GM23338 (cell line): ENCODE data around the gene HTT. TPM values are rescaled to one million over a fixed set of nuclear protein-coding genes. Genes with fewer than 3 reads are reported as not detected.

ENCODE experiments used
- ATAC-seq: fragments of 200-7000 bp; cut with Tn5 transposase; 3 replicates; pipeline ENCODE4 v1.9.1; 2020
- DNase-seq: peaks from one replicate; pipeline ENCODE4 v3.0.0-alpha.2; 2015; ENCODE audit warnings: low spot score
- H2AFZ ChIP-seq: fragments of 200-600 bp; sonication (generic); 2 replicates; pipeline ENCODE4 v1.8.0; 2016; ENCODE audit warnings: antibody characterized with exemption, mild to moderate bottlenecking, moderate library complexity
- H3F3A ChIP-seq: fragments of 200-600 bp; sonication (generic); replicated peaks from 2 replicates; pipeline ENCODE4 v1.8.0; 2017; ENCODE audit warnings: antibody characterized with exemption, mixed run types, low read depth
- H3K27ac ChIP-seq: fragments of 200-600 bp; sonication (generic); 2 replicates; pipeline ENCODE4 v1.6.1; 2016; ENCODE audit warnings: low read depth
- H3K27me3 ChIP-seq: fragments of 200-600 bp; sonication (generic); 2 replicates; pipeline ENCODE4 v1.8.0; 2016; ENCODE audit warnings: mild to moderate bottlenecking, mixed run types, moderate library complexity; ENCODE audit not compliant: insufficient read depth
- H3K36me3 ChIP-seq: fragments of 200-600 bp; sonication (generic); 2 replicates; pipeline ENCODE4 v1.8.0; 2016; ENCODE audit warnings: mild to moderate bottlenecking; ENCODE audit not compliant: insufficient read depth
- H3K4me1 ChIP-seq: fragments of 200-600 bp; sonication (generic); 2 replicates; pipeline ENCODE4 v1.8.0; 2016; ENCODE audit warnings: mild to moderate bottlenecking, moderate library complexity; ENCODE audit not compliant: insufficient read depth
- H3K4me2 ChIP-seq: fragments of 200-600 bp; sonication (generic); 2 replicates; pipeline ENCODE4 v1.7.1; 2017; ENCODE audit warnings: mixed run types
- H3K4me3 ChIP-seq: fragments of 200-600 bp; sonication (generic); 2 replicates; pipeline ENCODE4 v1.6.1; 2016; ENCODE audit warnings: mixed run types
- H3K79me2 ChIP-seq: fragments of 200-600 bp; sonication (generic); replicated peaks from 2 replicates; pipeline ENCODE4 v1.8.0; 2017; ENCODE audit warnings: mild to moderate bottlenecking; ENCODE audit not compliant: insufficient read depth
- H3K9me2 ChIP-seq: fragments of 200-600 bp; sonication (generic); 2 replicates; pipeline ENCODE4 v1.8.0; 2017; ENCODE audit not compliant: insufficient read depth
- H4K20me1 ChIP-seq: fragments of 200-600 bp; sonication (generic); replicated peaks from 2 replicates; pipeline ENCODE4 v1.8.0; 2017; ENCODE audit warnings: mild to moderate bottlenecking; ENCODE audit not compliant: insufficient read depth
- H3K27ac Mint-ChIP-seq: 2 replicates; pipeline ENCODE4 v1.8.0; 2020; ENCODE audit warnings: inconsistent platforms, mild to moderate bottlenecking, moderate library complexity, mixed read lengths
- H3K27me3 Mint-ChIP-seq: 3 replicates; pipeline ENCODE4 v1.8.0; 2022; ENCODE audit warnings: low read depth, mild to moderate bottlenecking, moderate library complexity, mixed read lengths, inconsistent platforms; ENCODE audit not compliant: insufficient read depth, poor library complexity
- H3K36me3 Mint-ChIP-seq: 3 replicates; pipeline ENCODE4 v1.8.0; 2021; ENCODE audit warnings: low read depth, mild to moderate bottlenecking, inconsistent platforms, moderate library complexity, mixed read lengths
- H3K4me1 Mint-ChIP-seq: 3 replicates; pipeline ENCODE4 v1.8.0; 2020; ENCODE audit warnings: mild to moderate bottlenecking, inconsistent platforms, mixed read lengths
- H3K4me3 Mint-ChIP-seq: 3 replicates; pipeline ENCODE4 v1.8.0; 2021; ENCODE audit warnings: moderate library complexity, mild to moderate bottlenecking, inconsistent platforms, mixed read lengths
- H3K9me3 Mint-ChIP-seq: 3 replicates; pipeline ENCODE4 v1.8.0; 2020; ENCODE audit warnings: moderate library complexity, mild to moderate bottlenecking, inconsistent platforms, mixed read lengths
- CREB1 ChIP-seq: fragments of 250-450 bp; sonication (Bioruptor Pico); IDR thresholded peaks from 2 replicates; pipeline ENCODE4 v1.5.0; 2020; ENCODE audit warnings: low read depth, mild to moderate bottlenecking, moderate library complexity
- CTCF ChIP-seq, 2 experiments: fragments of 200-600 bp in 1 of 2; sonication (generic) in 1 of 2; conservative IDR thresholded peaks; 2 replicates each; pipeline versions ENCODE4 v1.5.1 to v1.6.1; 2016 to 2017; ENCODE audit warnings: antibody characterized with exemption in 2 of 2, low read depth in 2 of 2, mild to moderate bottlenecking in 2 of 2, moderate library complexity in 1 of 2
- ETS1 ChIP-seq: IDR thresholded peaks from 2 replicates; pipeline ENCODE4 v1.6.1; 2016; ENCODE audit warnings: antibody characterized with exemption
- EZH2 ChIP-seq: fragments of 200-600 bp; sonication (generic); IDR thresholded peaks from one replicate; pipeline ENCODE4 v1.8.0; 2017; ENCODE audit warnings: antibody characterized with exemption, mild to moderate bottlenecking, low read depth; ENCODE audit not compliant: unreplicated experiment
- EZH2phosphoT487 ChIP-seq: fragments of 200-600 bp; sonication (generic); IDR thresholded peaks from one replicate; pipeline ENCODE4 v1.8.1; 2018; ENCODE audit warnings: antibody characterized with exemption; ENCODE audit not compliant: unreplicated experiment
- JUNB ChIP-seq: IDR thresholded peaks from one replicate; pipeline ENCODE4 v1.6.1; 2016; ENCODE audit warnings: antibody characterized with exemption; ENCODE audit not compliant: unreplicated experiment
- NANOG ChIP-seq: IDR thresholded peaks from 2 replicates; pipeline ENCODE4 v1.6.1; 2016; ENCODE audit warnings: antibody characterized with exemption, borderline replicate concordance
- POLR2AphosphoS5 ChIP-seq: IDR thresholded peaks from 2 replicates; pipeline ENCODE4 v1.6.1; 2016; ENCODE audit warnings: antibody characterized with exemption, low read depth
- REST ChIP-seq: IDR thresholded peaks from one replicate; pipeline ENCODE4 v1.6.1; 2018; ENCODE audit warnings: antibody characterized with exemption; ENCODE audit not compliant: unreplicated experiment
- STAT1 ChIP-seq: IDR thresholded peaks from one replicate; pipeline ENCODE4 v1.6.1; 2016; ENCODE audit warnings: antibody characterized with exemption; ENCODE audit not compliant: unreplicated experiment
- ZNF114 ChIP-seq: fragments of 250-450 bp; sonication (Bioruptor Pico); IDR thresholded peaks from 2 replicates; pipeline ENCODE4 v1.5.0; 2020; ENCODE audit warnings: mild to moderate bottlenecking, moderate library complexity
- ZNF331 ChIP-seq: fragments of 250-450 bp; sonication (Bioruptor Pico); IDR thresholded peaks from 2 replicates; pipeline ENCODE4 v1.5.0; 2020; ENCODE audit warnings: low read depth, mild to moderate bottlenecking, moderate library complexity
- ZNF462 ChIP-seq: fragments of 250-450 bp; sonication (Bioruptor Pico); IDR thresholded peaks from 2 replicates; pipeline ENCODE4 v1.5.0; 2020; ENCODE audit warnings: mild to moderate bottlenecking, moderate library complexity
- polyA plus RNA-seq: library from polyadenylated mRNA; unstranded; fragments of >200 nt; fragmentation: Nextera tagmentation; extraction: Ambion mirVana; gene quantifications from 2 replicates; pipeline ENCODE4 v1.2.1, GENCODE V29; 2016
- total RNA-seq: library from RNA; depleted of rRNA; stranded (reverse); fragments of >200 nt; shearing (Covaris generic); gene quantifications from 2 replicates; pipeline ENCODE4 v1.2.3, GENCODE V29; 2014

The HTT gene
- total and polyA plus RNA-seq, 2 experiments from 2014 or later, result 26.6 to 67.7 TPM

GRCh38 chr4:3123181-3123671, 48.7 kb downstream of the HTT start:
- Histone ChIP-seq H3K79me2 (no peaks in the 10 kb centered on the region), H2AFZ (no peak overlapping the region), H4K20me1 (peaks cover 4% of the 10 kb centered on the region; the same call in 1 of the 2 replicates), H3K27me3 (no peaks in the 10 kb centered on the region), H3K36me3 (peaks cover 28% of the 10 kb centered on the region; the same call in 1 of the 2 replicates), H3K4me3 (no peak overlapping the region), H3K4me2 (no peak overlapping the region), H3K9me2 (no peaks in the 10 kb centered on the region), H3K4me1 (no peaks in the 10 kb centered on the region), H3K27ac (no peak overlapping the region), H3F3A (no peaks in the 10 kb centered on the region)
- ATAC-seq, result no peak
- H3K9me3 Mint-ChIP-seq, result no peaks in the 10 kb centered on the region
- no peak overlapping the region for H3K4me3 Mint-ChIP-seq
- H3K27me3 Mint-ChIP-seq, result no peaks in the 10 kb centered on the region
- no peaks in the 10 kb centered on the region for H3K4me1 Mint-ChIP-seq
- H3K36me3 Mint-ChIP-seq, result peaks cover 58% of the 10 kb centered on the region
- no peak overlapping the region for H3K27ac Mint-ChIP-seq
- no peak for DNase-seq
- TF ChIP-seq JUNB, result no peak
- TF ChIP-seq CREB1 (CRISPR knock-in tag), result no peak
- TF ChIP-seq EZH2phosphoT487, result no peak
- no peak for TF ChIP-seq CTCF (conservative IDR thresholded peaks at IDR 0.05; ENCODE audit: low read depth in 2 of 2)
- no peak for TF ChIP-seq STAT1
- no peak for TF ChIP-seq POLR2AphosphoS5
- no peak for TF ChIP-seq ZNF331 (CRISPR knock-in tag)
- no peak for TF ChIP-seq ETS1
- no peak for TF ChIP-seq ZNF114 (CRISPR knock-in tag)
- TF ChIP-seq NANOG, result no peak
- TF ChIP-seq ZNF462 (CRISPR knock-in tag), result no peak
- no peak for TF ChIP-seq REST
- no peak for TF ChIP-seq EZH2
